GM12878 (cell line): ENCODE measurements around the gene HBZ. TPM values are rescaled to one million over a fixed set of nuclear protein-coding genes. Genes with fewer than 3 reads are reported as not detected.
"Not testable (repeated sequence)": the region's sequence is repeated elsewhere in the genome, so short reads cannot be mapped to it uniquely, and the experiment has no call there.

ENCODE experiments used
- ATAC-seq: fragments of 200-7000 bp; cut with Tn5 transposase; 3 replicates; pipeline ENCODE4 v1.9.1; 2020; ENCODE audit warnings: mild to moderate bottlenecking, moderate library complexity
- BruUV-seq: library from RNA; stranded (reverse); fragments of 400-500 nt; replicated peaks from 2 replicates; lab custom pipeline; 2021; lab: Mats Ljungman, UMichigan
- CTCF ChIA-PET: fragments of 300-600 bp; sonication (Branson Sonifier 250); formaldehyde crosslinking; extraction: SDS; loops from one replicate; lab custom pipeline; 2021; ENCODE audit warnings: inconsistent platforms; lab: Yijun Ruan, JAX
- POLR2A ChIA-PET: fragments of 350-600 bp; formaldehyde crosslinking; extraction: SDS; loops from one replicate; lab custom pipeline; 2021; ENCODE audit warnings: inconsistent platforms; lab: Charles Lee
- RAD21 ChIA-PET: fragments of 300-600 bp; sonication (Branson Sonifier 250); formaldehyde crosslinking; loops from one replicate; lab custom pipeline; 2023; ENCODE audit warnings: antibody characterized with exemption; ENCODE audit not compliant: unreplicated experiment; lab: Charles Lee
- SMC1A ChIA-PET: fragments of 300-600 bp; sonication (Branson Sonifier 250); formaldehyde crosslinking; loops from one replicate; lab custom pipeline; 2023; ENCODE audit not compliant: unreplicated experiment, uncharacterized antibody; lab: Charles Lee
- DNase-seq: peaks from one replicate; pipeline ENCODE4 v3.0.0-alpha.2; 2011; ENCODE audit warnings: low read depth, low spot score
- FAIRE-seq: peaks from 3 replicates; lab custom pipeline; 2011; peaks lifted over from hg19 to GRCh38; lab: Jason Lieb, UNC
- H2AFZ ChIP-seq: 2 replicates; pipeline ENCODE4 v1.6.0; 2011; ENCODE audit warnings: low read depth, low read length, control low read depth; ENCODE audit not compliant: control insufficient read depth
- H3K27ac ChIP-seq: 2 replicates; pipeline ENCODE4 v1.5.1; 2011; ENCODE audit warnings: control low read depth; ENCODE audit not compliant: control insufficient read depth, insufficient read depth
- H3K27me3 ChIP-seq, 2 experiments: replicated peaks in 1 of 2; 2 replicates each; pipeline versions ENCODE4 v1.6.0 to v1.6.1; 2011; ENCODE audit warnings: low read length in 1 of 2; ENCODE audit not compliant: control insufficient read depth in 2 of 2, insufficient read depth in 2 of 2
- H3K36me3 ChIP-seq, 2 experiments: 2 replicates each; pipeline ENCODE4 v1.5.1; 2011; ENCODE audit warnings: low read length in 1 of 2; ENCODE audit not compliant: control insufficient read depth in 2 of 2, insufficient read depth in 2 of 2
- H3K4me1 ChIP-seq: 2 replicates; pipeline ENCODE4 v1.6.1; 2011; ENCODE audit warnings: mild to moderate bottlenecking, low read length, moderate library complexity, mixed read lengths; ENCODE audit not compliant: control insufficient read depth, insufficient read depth
- H3K4me2 ChIP-seq: 2 replicates; pipeline ENCODE4 v1.6.0; 2011; ENCODE audit warnings: control low read depth; ENCODE audit not compliant: control insufficient read depth, insufficient read depth
- H3K4me3 ChIP-seq: fragments of 200-600 bp; sonication (generic); 2 replicates; pipeline ENCODE4 v1.5.1; 2016
- H3K79me2 ChIP-seq: 2 replicates; pipeline ENCODE4 v1.6.0; 2011; ENCODE audit warnings: low read length; ENCODE audit not compliant: control insufficient read depth, insufficient read depth
- H3K9ac ChIP-seq: 2 replicates; pipeline ENCODE4 v1.8.0; 2011; ENCODE audit warnings: low read length, control low read depth, mixed read lengths; ENCODE audit not compliant: control insufficient read depth, insufficient read depth
- H3K9me3 ChIP-seq: replicated peaks from 3 replicates; pipeline ENCODE4 v1.5.1; 2011; ENCODE audit warnings: mild to moderate bottlenecking, low read length; ENCODE audit not compliant: control insufficient read depth, insufficient read depth
- H4K20me1 ChIP-seq: 2 replicates; pipeline ENCODE4 v1.6.0; 2011; ENCODE audit not compliant: control insufficient read depth, insufficient read depth
- BACH1 ChIP-seq: fragments of 450-650 bp; IDR thresholded peaks from 2 replicates; pipeline ENCODE4 v1.6.1; 2017; ENCODE audit warnings: mild to moderate bottlenecking, borderline replicate concordance
- CHD4 ChIP-seq: fragments of 200-600 bp; sonication (generic); IDR thresholded peaks from 2 replicates; pipeline ENCODE4 v1.6.1; 2016; ENCODE audit warnings: mild to moderate bottlenecking
- FOS ChIP-seq: IDR thresholded peaks from 3 replicates; pipeline ENCODE4 v1.6.1; 2011; ENCODE audit warnings: borderline replicate concordance; ENCODE audit not compliant: insufficient read length; ENCODE audit errors: extremely low read depth
- HDAC6 ChIP-seq: fragments of 200-600 bp; sonication (generic); IDR thresholded peaks from one replicate; pipeline ENCODE4 v1.8.0; 2017; ENCODE audit warnings: antibody characterized with exemption; ENCODE audit not compliant: unreplicated experiment
- MLLT1 ChIP-seq: fragments of 450-650 bp; IDR thresholded peaks from 2 replicates; pipeline ENCODE4 v1.6.1; 2016; ENCODE audit warnings: mild to moderate bottlenecking
- NFYA ChIP-seq: IDR thresholded peaks from 2 replicates; pipeline ENCODE4 v1.6.1; 2011; ENCODE audit warnings: low read depth, mild to moderate bottlenecking, low read length, improper control_type of control experiment, borderline replicate concordance
- PAX5 ChIP-seq: IDR thresholded peaks from 2 replicates; pipeline ENCODE4 v1.6.1; 2011; ENCODE audit warnings: low read depth, low read length, borderline replicate concordance
- POLR2A ChIP-seq: IDR thresholded peaks from 2 replicates; pipeline ENCODE4 v1.6.1; 2011; ENCODE audit warnings: low read depth, mild to moderate bottlenecking, low read length
- PRDM15 ChIP-seq: fragments of 450-650 bp; formaldehyde crosslinking; IDR thresholded peaks from 2 replicates; pipeline ENCODE4 v1.4.0; 2020; ENCODE audit warnings: mild to moderate bottlenecking, moderate library complexity
- RAD51 ChIP-seq: fragments of 450-650 bp; IDR thresholded peaks from 2 replicates; pipeline ENCODE4 v1.6.1; 2016; ENCODE audit warnings: moderate library complexity, mild to moderate bottlenecking, inconsistent platforms
- WGBS: methylation state at CpG from one replicate; pipeline ENCODE4 v1.1.6; 2016; ENCODE audit warnings: low lambda C conversion rate; ENCODE audit not compliant: insufficient replicate concordance, insufficient coverage; ENCODE audit errors: missing lambda C conversion rate; 5-methylcytosine and 5-hydroxymethylcytosine counted together
- in situ Hi-C: fragments of 300-500 bp; cut with MboI; formaldehyde crosslinking; loops from 9 replicates; pipeline ENCODE4 v1.14.3; 2018; ENCODE audit warnings: mixed read lengths
- intact Hi-C: fragments of 100-400 bp; cut with micrococcal nuclease; formaldehyde crosslinking; loops from one replicate; pipeline ENCODE4 v1.14.2; 2022; ENCODE audit not compliant: unreplicated experiment
- polyA plus RNA-seq, 11 experiments: library from polyadenylated mRNA; depleted of rRNA in 4 of 11; unstranded in 6 of 11; stranded (reverse) in 5 of 11; fragments of >200 nt; fragmentation: Nextera tagmentation in 4 of 11; fragmentation: Illumina TruSeq in 1 of 11; extraction: Ambion mirVana in 4 of 11; extraction: Trizol in 1 of 11; gene quantifications; 1 replicate in 1 of 11; 2 replicates in 10 of 11; pipeline versions ENCODE4 v1.2.1 to v1.2.3, GENCODE V29; 2011 to 2016; ENCODE audit warnings: inconsistent platforms in 2 of 11, missing spikeins in 2 of 11, low read depth in 1 of 11
- total RNA-seq, 4 experiments: library from RNA; depleted of rRNA in 3 of 4; stranded (reverse); fragments of >200 nt in 3 of 4; fragmentation: Illumina TruSeq in 1 of 4; extraction: Trizol in 1 of 4; gene quantifications; 2 replicates each; pipeline versions ENCODE4 v1.2.1 to v1.2.3, GENCODE V29; 2013 to 2021

The HBZ gene
- total and polyA plus RNA-seq, 10 of the 15 experiments (the other 5 are each of a cell fraction or from before 2014, with no cell fraction given): 0.49 TPM; not detected in 9

GRCh38 chr16:173928-174769, 21.7 kb downstream of the HBZ start:
- WGBS: 34% methylated on average over 6 of the region's 13 CpGs
- H3K79me2 ChIP-seq, H3K9me3 ChIP-seq, H3K9ac ChIP-seq, in situ Hi-C loops, H3K4me3 ChIP-seq, POLR2A ChIA-PET, H3K27ac ChIP-seq, SMC1A ChIA-PET, ATAC-seq, FAIRE-seq, intact Hi-C loops, H2AFZ ChIP-seq, H3K4me2 ChIP-seq, H3K36me3 ChIP-seq, H3K4me1 ChIP-seq, BruUV-seq, H4K20me1 ChIP-seq, CTCF ChIA-PET, RAD21 ChIA-PET, DNase-seq: not testable (repeated sequence)
- peaks cover 4 to 10% of the 10 kb centered on the region in 2 experiments for H3K27me3 ChIP-seq

GRCh38 chr16:175011-175949, 22.8 kb downstream of the HBZ start:
- Histone ChIP-seq H3K4me3 (no peak overlapping the region), H3K9ac (no peak overlapping the region), H3K79me2 (no peaks in the 10 kb centered on the region), H2AFZ (no peak overlapping the region), H3K36me3 (no peaks in the 10 kb centered on the region), H3K4me1 (no peaks in the 10 kb centered on the region), H3K27ac (no peak overlapping the region), H3K9me3 (no peaks in the 10 kb centered on the region), H3K27me3 (peaks cover 4 to 10% of the 10 kb centered on the region in 2 experiments), H4K20me1 (no peaks in the 10 kb centered on the region), H3K4me2 (no peak overlapping the region)
- in situ Hi-C loops: no loop called here
- FAIRE-seq: no peak
- DNase-seq: no peak
- no peak for ATAC-seq
- no TSS peak for BruUV-seq
- SMC1A ChIA-PET: no interaction called here
- WGBS: 9% methylated on average over 8 of the region's 8 CpGs
- intact Hi-C loops: no loop called here
- RAD21 ChIA-PET: no interaction called here
- POLR2A ChIA-PET: no interaction called here
- CTCF ChIA-PET: no interaction called here
- TF ChIP-seq BACH1 (no peak), FOS (no peak), NFYA (no peak), MLLT1 (no peak), CHD4 (no peak), HDAC6 (no peak), PAX5 (no peak), RAD51 (no peak), PRDM15 (CRISPR knock-in tag) (no peak), POLR2A (no peak)
